Heart right ventricle (tissue), 16 donors: ENCODE measurements around the gene KCNQ1. TPM values are rescaled to one million over a fixed set of nuclear protein-coding genes. Genes with fewer than 3 reads are reported as not detected.

ENCODE experiments used
- ATAC-seq, 8 donors: fragments of 200-7000 bp; cut with Tn5 transposase; one replicate each; pipeline ENCODE4 v1.9.1; 2020; ENCODE audit warnings: mild to moderate bottlenecking in 8 of 8, moderate library complexity in 8 of 8, moderate number of reproducible peaks in 1 of 8
- DNase-seq, 2 donors: peaks; one replicate each; pipeline ENCODE4 v3.0.0-alpha.2; 2020
- H3K27ac ChIP-seq, 10 donors: fragments of 200-600 bp; sonication (generic) in 2 of 10; one replicate each; pipeline versions ENCODE4 v1.5.0 to v1.8.0; 2020 to 2022; ENCODE audit warnings: mild to moderate bottlenecking in 3 of 10
- H3K27me3 ChIP-seq, 7 donors: fragments of 200-600 bp; one replicate each; pipeline ENCODE4 v1.8.0; 2021 to 2022; ENCODE audit warnings: mild to moderate bottlenecking in 2 of 7
- H3K36me3 ChIP-seq, 9 donors: fragments of 200-600 bp; sonication (generic) in 1 of 9; one replicate each; pipeline versions ENCODE4 v1.5.0 to v1.8.0; 2020 to 2022; ENCODE audit warnings: mild to moderate bottlenecking in 2 of 9
- H3K4me1 ChIP-seq, 9 donors: fragments of 200-600 bp; sonication (generic) in 1 of 9; one replicate each; pipeline versions ENCODE4 v1.5.0 to v1.8.0; 2020 to 2022; ENCODE audit warnings: mild to moderate bottlenecking in 4 of 9
- H3K4me3 ChIP-seq, 10 donors: fragments of 200-600 bp; sonication (generic) in 2 of 10; one replicate each; pipeline versions ENCODE4 v1.5.0 to v1.8.0; 2020 to 2022; ENCODE audit warnings: mild to moderate bottlenecking in 7 of 10, moderate library complexity in 2 of 10
- H3K9me3 ChIP-seq, 11 donors: fragments of 200-600 bp in 10 of 11; sonication (generic) in 2 of 11; one replicate each; pipeline versions ENCODE4 v1.5.0 to v1.8.0; 2013 to 2022; ENCODE audit warnings: mild to moderate bottlenecking in 2 of 11, control low read depth in 1 of 11, moderate library complexity in 1 of 11
- CTCF ChIP-seq, 9 donors: fragments of 200-600 bp; sonication (generic) in 2 of 9; IDR thresholded peaks; one replicate each; pipeline versions ENCODE4 v1.5.0 to v1.8.0; 2021 to 2022; ENCODE audit warnings: antibody characterized with exemption in 9 of 9, mild to moderate bottlenecking in 5 of 9, moderate library complexity in 1 of 9
- WGBS, 2 donors: extraction: QIAGEN DNeasy Blood & Tissue Kit; methylation state at CpG; one replicate each; pipeline ENCODE4 v1.1.7; 2013; ENCODE audit warnings: inconsistent platforms in 1 of 2; 5-methylcytosine and 5-hydroxymethylcytosine counted together
- intact Hi-C, 10 donors: fragments of 100-400 bp; cut with DNase I; formaldehyde crosslinking; loops; one replicate each; pipeline versions ENCODE4 v1.11.1 to v1.14.2; 2022
- polyA plus RNA-seq, 2 donors: library from polyadenylated mRNA; stranded (reverse); fragments of 200-250 nt; gene quantifications; one replicate each; pipeline ENCODE4 v1.2.3, GENCODE V29; 2013
- total RNA-seq, 10 donors: library from RNA; stranded (reverse); fragmentation: NEBNext Ultra II Directional in 3 of 10; extraction: Animal tissue kit (Norgen Biotek cat#: 25700) in 3 of 10; gene quantifications; one replicate each; pipeline versions ENCODE4 v1.2.1 to v1.2.4, GENCODE V29; 2021 to 2023
- donor health status: Arrhythmogenic right ventricular cardiomyopathy.
- donor health status: ischemic (EF 13 %, LVEDD 7.1; RV severe dilation, severe dysfunction).
- donor health status: healthy with polysubstance abuse.
- donor health status: DM: no; HTN: yes; CAD: no.
- donor health status: DM: no; HTN: no; CAD: no.
- donor health status: ischemic (EF 25% LVEDD 6.9; RV normal size, moderate dysfunction).
- donor health status: ischemic (EF 25% LVEDD 5.7; RV mildly dilated, moderate dysfunction).
- donor health status: healthy.
- donor health status: DM: yes; HTN: yes; CAD: no.
- donor health status: Ischemic cardiomyopathy.
- donor health status: ischemic (EF 35%, LVEDD 5.7; RV mildly dilated, moderate dysfunction).
- donor health status: nonischemic (EF 11% LVEDD 7.7; RV severe dilation, severe dysfunction).
- donor health status: DM: yes; HTN: yes; CAD: no.
- donor health status: PGD.
- donor health status: ischemic (EF 29% LVEDD 5.4; RV normal size, mild dysfunction).
- donor health status: nonischemic (EF 23%, LVEDD 6.1; RV moderate dilation, normal function).

The KCNQ1 gene
- total and polyA plus RNA-seq, 12 donors: 19.9 to 48.2 (median 33.7) TPM

- H3K4me3 ChIP-seq: no peak overlapping the region
- intact Hi-C loops: loop anchor here in 3 of 10 donors (2.0 to 5.0 kb wide), 4 partner anchors 50 to 70 kb away; partner anchors contain the start of gene TRPM5 (in 1 of the 3)
- H3K27ac ChIP-seq: peak overlapping the region in 8 of 10 donors; percentile 70 to 83 (median 76)
- 82 to 83% methylated on average over 21 of the region's 21 CpGs for WGBS, 2 donors
- DNase-seq (no peak), ATAC-seq (peak in 2 of 8 donors; percentile 2 to 9)
- no peak for TF ChIP-seq CTCF (IDR thresholded peaks at IDR 0.05)
- no peaks in the 10 kb centered on the region for H3K9me3 ChIP-seq
- no peaks in the 10 kb centered on the region for H3K36me3 ChIP-seq
- peaks cover 12 to 73% (median 58%) of the 10 kb centered on the region in 9 donors for H3K4me1 ChIP-seq
- no peaks in the 10 kb centered on the region for H3K27me3 ChIP-seq
These were observed 67.9 kb downstream of the KCNQ1 start for GRCh38 chr11:2512431-2513407.

GRCh38 chr11:2513441-2513840 is 68.6 kb downstream of the KCNQ1 start:
- Histone ChIP-seq H3K27me3 (no peaks in the 10 kb centered on the region), H3K36me3 (no peaks in the 10 kb centered on the region), H3K4me1 (peaks cover 12 to 73% (median 58%) of the 10 kb centered on the region in 9 donors), H3K4me3 (no peak overlapping the region), H3K27ac (peak overlapping the region in 4 of 10 donors; percentile 1 to 83 (median 58)), H3K9me3 (no peaks in the 10 kb centered on the region)
- DNase-seq (no peak), ATAC-seq (no peak)
- intact Hi-C loops: loop anchor here in 3 of 10 donors (2.0 to 5.0 kb wide), 4 partner anchors 51 to 71 kb away; partner anchors contain the start of gene TRPM5 (in 1 of the 3)
- 89 to 93% methylated on average over 6 of the region's 6 CpGs for WGBS, 2 donors
- no peak for TF ChIP-seq CTCF (IDR thresholded peaks at IDR 0.05)

- DNase-seq (peak in 1 of 2 donors; percentile 15), ATAC-seq (peak in 7 of 8 donors; percentile 29 to 68 (median 51))
- WGBS, 2 donors: 72 to 77% methylated on average over 25 of the region's 25 CpGs
- intact Hi-C loops: no loop called here
- TF ChIP-seq CTCF (IDR thresholded peaks at IDR 0.05): no peak
- H3K36me3 ChIP-seq: no peaks in the 10 kb centered on the region
- no peak overlapping the region for H3K4me3 ChIP-seq
- no peaks in the 10 kb centered on the region for H3K9me3 ChIP-seq
- no peaks in the 10 kb centered on the region for H3K27me3 ChIP-seq
- peak overlapping the region in 3 of 10 donors; percentile 44 to 72 (median 48) for H3K27ac ChIP-seq
- H3K4me1 ChIP-seq: peaks cover 6 to 56% (median 47%) of the 10 kb centered on the region in 9 donors
These were observed 70.8 kb downstream of the KCNQ1 start for GRCh38 chr11:2515401-2516275.
